Endodermal cell (in vitro differentiated cells): ENCODE results near the gene MTPN. TPM values are rescaled to one million over a fixed set of nuclear protein-coding genes. Genes with fewer than 3 reads are reported as not detected.

ENCODE experiments used
- DNase-seq: peaks from one replicate; pipeline ENCODE4 v3.0.0-alpha.2; 2017
- H3K27ac ChIP-seq: 2 replicates; pipeline ENCODE4 v1.5.1; 2013; ENCODE audit warnings: mild to moderate bottlenecking, low read depth, low read length, moderate library complexity
- H3K27me3 ChIP-seq: 2 replicates; pipeline ENCODE4 v1.6.1; 2013; ENCODE audit warnings: mild to moderate bottlenecking, low read length, moderate library complexity; ENCODE audit not compliant: insufficient read depth, control insufficient read depth, poor library complexity, severe bottlenecking
- H3K36me3 ChIP-seq: 2 replicates; pipeline ENCODE4 v1.7.0; 2013; ENCODE audit warnings: mild to moderate bottlenecking, low read length, moderate library complexity; ENCODE audit not compliant: control insufficient read depth, insufficient read depth
- H3K4me1 ChIP-seq: one replicate; pipeline ENCODE4 v1.7.0; 2013; ENCODE audit warnings: low read length; ENCODE audit not compliant: control insufficient read depth, insufficient read depth
- H3K4me3 ChIP-seq: 2 replicates; pipeline ENCODE4 v1.5.1; 2013; ENCODE audit warnings: mild to moderate bottlenecking, low read length, moderate library complexity
- H3K9ac ChIP-seq: 2 replicates; pipeline ENCODE4 v1.6.1; 2013; ENCODE audit warnings: mild to moderate bottlenecking, low read length, moderate library complexity; ENCODE audit not compliant: poor library complexity, severe bottlenecking; ENCODE audit errors: extremely low read depth
- H3K9me3 ChIP-seq: 2 replicates; pipeline ENCODE4 v1.6.1; 2013; ENCODE audit warnings: mild to moderate bottlenecking, low read length, moderate library complexity; ENCODE audit not compliant: control insufficient read depth
- H3K27ac Mint-ChIP-seq: 2 replicates; pipeline ENCODE4 v1.8.0; 2020; ENCODE audit warnings: mixed read lengths
- H3K27me3 Mint-ChIP-seq: 2 replicates; pipeline ENCODE4 v1.8.0; 2021; ENCODE audit warnings: mild to moderate bottlenecking, mixed read lengths; ENCODE audit not compliant: insufficient read depth
- H3K36me3 Mint-ChIP-seq: 2 replicates; pipeline ENCODE4 v1.8.0; 2020; ENCODE audit warnings: low read depth, mixed read lengths
- H3K4me1 Mint-ChIP-seq: 2 replicates; pipeline ENCODE4 v1.8.0; 2020; ENCODE audit warnings: mixed read lengths
- H3K4me3 Mint-ChIP-seq: 2 replicates; pipeline ENCODE4 v1.8.0; 2020; ENCODE audit warnings: mild to moderate bottlenecking, moderate library complexity, mixed read lengths
- H3K9me3 Mint-ChIP-seq: 2 replicates; pipeline ENCODE4 v1.8.0; 2020; ENCODE audit warnings: mild to moderate bottlenecking, mixed read lengths
- WGBS, 2 experiments: methylation state at CpG; one replicate each; pipeline versions ENCODE4 v1.1.5 to v1.1.7; 2013; ENCODE audit warnings: missing lambda C conversion rate in 2 of 2, mixed read lengths in 1 of 2; ENCODE audit not compliant: insufficient coverage in 1 of 2, insufficient read length in 1 of 2; 5-methylcytosine and 5-hydroxymethylcytosine counted together
- total RNA-seq, 2 donors: library from RNA; stranded (reverse); fragmentation: NEBNext Ultra II Directional in 1 of 2; extraction: Animal tissue kit (Norgen Biotek cat#: 25700) in 1 of 2; gene quantifications; 2 replicates in 1 of 2; 3 replicates in 1 of 2; pipeline ENCODE4 v1.2.1, GENCODE V29; 2021
- TF ChIP-seq, protein P1 (sequence below): fragments of 200-600 bp; sonication (generic); conservative IDR thresholded peaks from 2 replicates; pipeline ENCODE4 v1.5.0; 2021; ENCODE audit warnings: antibody characterized with exemption, mild to moderate bottlenecking

The MTPN gene
- total RNA-seq, 2 donors from 2014 or later: 80.3 to 102 TPM

- no peaks in the 10 kb centered on the region for H3K9me3 Mint-ChIP-seq
- DNase-seq: no peak
- peaks cover 1% of the 10 kb centered on the region for H3K27me3 Mint-ChIP-seq
- H3K4me1 Mint-ChIP-seq: no peaks in the 10 kb centered on the region
- Histone ChIP-seq H3K4me3 (no peak overlapping the region), H3K36me3 (no peaks in the 10 kb centered on the region), H3K4me1 (no peaks in the 10 kb centered on the region), H3K9ac (no peak overlapping the region), H3K27ac (no peak overlapping the region), H3K27me3 (no peaks in the 10 kb centered on the region), H3K9me3 (no peaks in the 10 kb centered on the region)
- WGBS, 2 experiments: 88 to 100% methylated on average over 1 of the region's 1 CpG
- H3K4me3 Mint-ChIP-seq: no peak overlapping the region
- no peaks in the 10 kb centered on the region for H3K36me3 Mint-ChIP-seq
- H3K27ac Mint-ChIP-seq: no peak overlapping the region
- TF ChIP-seq, protein P1, sequence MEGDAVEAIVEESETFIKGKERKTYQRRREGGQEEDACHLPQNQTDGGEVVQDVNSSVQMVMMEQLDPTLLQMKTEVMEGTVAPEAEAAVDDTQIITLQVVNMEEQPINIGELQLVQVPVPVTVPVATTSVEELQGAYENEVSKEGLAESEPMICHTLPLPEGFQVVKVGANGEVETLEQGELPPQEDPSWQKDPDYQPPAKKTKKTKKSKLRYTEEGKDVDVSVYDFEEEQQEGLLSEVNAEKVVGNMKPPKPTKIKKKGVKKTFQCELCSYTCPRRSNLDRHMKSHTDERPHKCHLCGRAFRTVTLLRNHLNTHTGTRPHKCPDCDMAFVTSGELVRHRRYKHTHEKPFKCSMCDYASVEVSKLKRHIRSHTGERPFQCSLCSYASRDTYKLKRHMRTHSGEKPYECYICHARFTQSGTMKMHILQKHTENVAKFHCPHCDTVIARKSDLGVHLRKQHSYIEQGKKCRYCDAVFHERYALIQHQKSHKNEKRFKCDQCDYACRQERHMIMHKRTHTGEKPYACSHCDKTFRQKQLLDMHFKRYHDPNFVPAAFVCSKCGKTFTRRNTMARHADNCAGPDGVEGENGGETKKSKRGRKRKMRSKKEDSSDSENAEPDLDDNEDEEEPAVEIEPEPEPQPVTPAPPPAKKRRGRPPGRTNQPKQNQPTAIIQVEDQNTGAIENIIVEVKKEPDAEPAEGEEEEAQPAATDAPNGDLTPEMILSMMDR: no peak
Measured at GRCh38 chr7:136020556-136020955, 43.4 kb upstream of the MTPN start.

- H3K27ac ChIP-seq: no peak overlapping the region
- Mint-ChIP-seq H3K27ac (no peak overlapping the region), H3K9me3 (no peaks in the 10 kb centered on the region), H3K36me3 (no peaks in the 10 kb centered on the region), H3K4me3 (no peak overlapping the region), H3K4me1 (no peaks in the 10 kb centered on the region), H3K27me3 (no peaks in the 10 kb centered on the region)
- TF ChIP-seq, protein P1: no peak
- H3K4me3 ChIP-seq: no peak overlapping the region
- no peaks in the 10 kb centered on the region for H3K9me3 ChIP-seq
- no peaks in the 10 kb centered on the region for H3K36me3 ChIP-seq
- WGBS, 2 experiments: 83 to 97% methylated on average over 1 to 2 of the region's 2 CpGs
- no peak overlapping the region for H3K9ac ChIP-seq
- H3K27me3 ChIP-seq: no peaks in the 10 kb centered on the region
- no peaks in the 10 kb centered on the region for H3K4me1 ChIP-seq
- DNase-seq: no peak
Measured at GRCh38 chr7:136018104-136018503, 40.9 kb upstream of the MTPN start.

- Mint-ChIP-seq H3K27me3 (no peaks in the 10 kb centered on the region), H3K4me3 (no peak overlapping the region), H3K27ac (no peak overlapping the region), H3K36me3 (no peaks in the 10 kb centered on the region), H3K9me3 (no peaks in the 10 kb centered on the region), H3K4me1 (no peaks in the 10 kb centered on the region)
- TF ChIP-seq, protein P1: no peak
- Histone ChIP-seq H3K4me3 (no peak overlapping the region), H3K27me3 (no peaks in the 10 kb centered on the region), H3K27ac (no peak overlapping the region), H3K4me1 (no peaks in the 10 kb centered on the region), H3K9ac (no peak overlapping the region), H3K36me3 (no peaks in the 10 kb centered on the region), H3K9me3 (no peaks in the 10 kb centered on the region)
- no peak for DNase-seq
- WGBS, 2 experiments: 83 to 86% methylated on average over 1 to 5 of the region's 5 CpGs
Measured at GRCh38 chr7:136016649-136017395, 39.7 kb upstream of the MTPN start.
